Suprapubic skin (tissue), 4 donors: ENCODE measurements around the gene KCNT2. TPM values are rescaled to one million over a fixed set of nuclear protein-coding genes. Genes with fewer than 3 reads are reported as not detected.

Experiments
- DNase-seq, 2 donors: peaks; one replicate each; pipeline ENCODE4 v3.0.0-alpha.2; 2019; ENCODE audit warnings: low spot score in 2 of 2
- H3K27ac ChIP-seq: fragments of 200-600 bp; sonication (generic); one replicate; pipeline ENCODE4 v1.5.1; 2019
- H3K27me3 ChIP-seq: fragments of 200-600 bp; sonication (generic); one replicate; pipeline ENCODE4 v1.5.1; 2019
- H3K36me3 ChIP-seq: fragments of 200-600 bp; sonication (generic); one replicate; pipeline ENCODE4 v1.5.1; 2019
- H3K4me1 ChIP-seq: fragments of 200-600 bp; sonication (generic); one replicate; pipeline ENCODE4 v1.5.1; 2019
- H3K4me3 ChIP-seq: fragments of 200-600 bp; sonication (generic); one replicate; pipeline ENCODE4 v1.5.1; 2019; ENCODE audit warnings: mild to moderate bottlenecking
- H3K9me3 ChIP-seq: fragments of 200-600 bp; sonication (generic); one replicate; pipeline ENCODE4 v1.5.1; 2019
- CTCF ChIP-seq, 2 donors: fragments of 200-600 bp in 1 of 2; fragments of 450-650 bp in 1 of 2; sonication (generic) in 1 of 2; IDR thresholded peaks; one replicate each; pipeline ENCODE4 v1.5.1; 2016 to 2019; ENCODE audit warnings: antibody characterized with exemption in 2 of 2, mild to moderate bottlenecking in 1 of 2, moderate library complexity in 1 of 2
- EP300 ChIP-seq: sonication (generic); formaldehyde crosslinking; IDR thresholded peaks from one replicate; pipeline ENCODE4 v1.6.1; 2017; ENCODE audit warnings: antibody characterized with exemption
- POLR2A ChIP-seq, 2 donors: fragments of 450-650 bp; IDR thresholded peaks; one replicate each; pipeline ENCODE4 v1.6.1; 2017; ENCODE audit warnings: antibody characterized with exemption in 2 of 2, mild to moderate bottlenecking in 2 of 2, moderate library complexity in 2 of 2
- POLR2AphosphoS5 ChIP-seq, 3 donors: sonication (generic); formaldehyde crosslinking; IDR thresholded peaks; one replicate each; pipeline ENCODE4 v1.6.1; 2017; ENCODE audit warnings: antibody characterized with exemption in 3 of 3
- WGBS: methylation state at CpG from one replicate; pipeline ENCODE4 v1.1.5; 2018; 5-methylcytosine and 5-hydroxymethylcytosine counted together
- total RNA-seq, 4 donors: library from RNA; depleted of rRNA; stranded (reverse); fragments of >200 nt; gene quantifications; one replicate each; pipeline ENCODE4 v1.1.0, GENCODE V29; 2016

KCNT2 gene
- total RNA-seq, 4 donors from 2014 or later: 0.34 to 2.5 (median 0.34) TPM

- DNase-seq: no peak
- no peaks in the 10 kb centered on the region for H3K27me3 ChIP-seq
- H3K9me3 ChIP-seq: no peaks in the 10 kb centered on the region
- no peak overlapping the region for H3K27ac ChIP-seq
- H3K4me1 ChIP-seq: no peaks in the 10 kb centered on the region
- no peak overlapping the region for H3K4me3 ChIP-seq
- TF ChIP-seq CTCF (IDR thresholded peaks at IDR 0.05) (no peak), POLR2AphosphoS5 (IDR thresholded peaks at IDR 0.05) (no peak), POLR2A (IDR thresholded peaks at IDR 0.05) (no peak), EP300 (no peak)
- no peaks in the 10 kb centered on the region for H3K36me3 ChIP-seq
Measured at GRCh38 chr1:196488579-196488978, 119.7 kb downstream of the KCNT2 start.

- Histone ChIP-seq H3K27ac (no peak overlapping the region), H3K4me3 (no peak overlapping the region), H3K27me3 (no peaks in the 10 kb centered on the region), H3K36me3 (no peaks in the 10 kb centered on the region), H3K4me1 (no peaks in the 10 kb centered on the region), H3K9me3 (no peaks in the 10 kb centered on the region)
- no peak for TF ChIP-seq EP300
- TF ChIP-seq POLR2A (IDR thresholded peaks at IDR 0.05): no peak
- TF ChIP-seq CTCF (IDR thresholded peaks at IDR 0.05): no peak
- TF ChIP-seq POLR2AphosphoS5 (IDR thresholded peaks at IDR 0.05): no peak
- DNase-seq: no peak
Measured at GRCh38 chr1:196486346-196486745, 121.9 kb downstream of the KCNT2 start.

- no peak for TF ChIP-seq CTCF (IDR thresholded peaks at IDR 0.05)
- no peak for TF ChIP-seq POLR2A (IDR thresholded peaks at IDR 0.05)
- no peak for TF ChIP-seq EP300
Measured at GRCh38 chr1:196481616-196482015, 126.6 kb downstream of the KCNT2 start.

GRCh38 chr1:196477262-196477661, 131.0 kb downstream of the KCNT2 start:
- Histone ChIP-seq H3K27ac (no peak overlapping the region), H3K9me3 (no peaks in the 10 kb centered on the region), H3K36me3 (no peaks in the 10 kb centered on the region), H3K27me3 (no peaks in the 10 kb centered on the region), H3K4me1 (no peaks in the 10 kb centered on the region), H3K4me3 (no peak overlapping the region)
- no peak for DNase-seq
- TF ChIP-seq POLR2AphosphoS5 (IDR thresholded peaks at IDR 0.05): no peak
- no peak for TF ChIP-seq EP300
- no peak for TF ChIP-seq POLR2A (IDR thresholded peaks at IDR 0.05)
- TF ChIP-seq CTCF (IDR thresholded peaks at IDR 0.05): no peak
- 88% methylated on average over 2 of the region's 2 CpGs for WGBS

More at GRCh38 chr1:196481616-196482015, 126.6 kb downstream of the KCNT2 start:
- Histone ChIP-seq H3K4me1 (no peaks in the 10 kb centered on the region), H3K36me3 (no peaks in the 10 kb centered on the region), H3K9me3 (no peaks in the 10 kb centered on the region), H3K4me3 (no peak overlapping the region), H3K27me3 (no peaks in the 10 kb centered on the region), H3K27ac (no peak overlapping the region)
- no peak for DNase-seq
- WGBS: 80% methylated on average over 2 of the region's 2 CpGs

GRCh38 chr1:196467230-196467925, 140.9 kb downstream of the KCNT2 start:
- Histone ChIP-seq H3K36me3 (no peaks in the 10 kb centered on the region), H3K27me3 (no peaks in the 10 kb centered on the region), H3K27ac (no peak overlapping the region), H3K4me1 (no peaks in the 10 kb centered on the region), H3K9me3 (no peaks in the 10 kb centered on the region), H3K4me3 (no peak overlapping the region)
- no peak for DNase-seq
- WGBS: 66% methylated on average over 1 of the region's 1 CpG
- TF ChIP-seq POLR2AphosphoS5 (IDR thresholded peaks at IDR 0.05) (no peak), CTCF (IDR thresholded peaks at IDR 0.05) (no peak), POLR2A (IDR thresholded peaks at IDR 0.05) (no peak), EP300 (no peak)
